Endothelial cell of umbilical vein (primary cell): Measurements from ENCODE around the gene ACVR2A. TPM values are rescaled to one million over a fixed set of nuclear protein-coding genes. Genes with fewer than 3 reads are reported as not detected.

Experiments used
- Bru-seq: library from RNA; stranded (reverse); fragments of 400-500 nt; gene quantifications from one replicate; lab custom pipeline; 2021; lab: Mats Ljungman, UMichigan
- BruChase-seq, 2 experiments: library from RNA; stranded (reverse); fragments of 400-500 nt; gene quantifications; one replicate each; lab custom pipeline; 2021; lab: Mats Ljungman, UMichigan
- BruUV-seq: library from RNA; stranded (reverse); fragments of 400-500 nt; replicated peaks from 2 replicates; lab custom pipeline; 2021; lab: Mats Ljungman, UMichigan
- CTCF ChIA-PET: fragments of 300-600, 350-600 bp; sonication (Branson Sonifier 250); formaldehyde crosslinking; loops from one replicate; lab custom pipeline; 2021; ENCODE audit warnings: antibody characterized with exemption, inconsistent platforms; lab: Charles Lee
- POLR2A ChIA-PET: fragments of 300-600, 350-600 bp; sonication (Branson Sonifier 250); formaldehyde crosslinking; loops from one replicate; lab custom pipeline; 2021; ENCODE audit warnings: antibody characterized with exemption, inconsistent platforms; lab: Charles Lee
- DNase-seq: peaks from one replicate; pipeline ENCODE4 v3.0.0-alpha.2; 2011; ENCODE audit warnings: low read depth, low spot score
- FAIRE-seq: peaks from 2 replicates; lab custom pipeline; 2011; peaks lifted over from hg19 to GRCh38; lab: Jason Lieb, UNC
- H2AFZ ChIP-seq: 2 replicates; pipeline ENCODE4 v1.6.0; 2012; ENCODE audit warnings: low read depth, low read length, control low read depth, inconsistent platforms
- H3K27ac ChIP-seq: 2 replicates; pipeline ENCODE4 v1.5.1; 2011; ENCODE audit warnings: low read depth, mild to moderate bottlenecking, control low read depth, low read length, moderate library complexity; ENCODE audit not compliant: insufficient read depth
- H3K27me3 ChIP-seq, 2 experiments: 2 replicates each; pipeline versions ENCODE4 v1.6.0 to v1.6.1; 2011; ENCODE audit warnings: low read length in 2 of 2, mixed read lengths in 1 of 2; ENCODE audit not compliant: control insufficient read depth in 2 of 2, insufficient read depth in 2 of 2
- H3K36me3 ChIP-seq, 2 experiments: 2 replicates in 1 of 2; 3 replicates in 1 of 2; pipeline ENCODE4 v1.5.1; 2011; ENCODE audit warnings: low read length in 2 of 2, mild to moderate bottlenecking in 1 of 2, moderate library complexity in 1 of 2; ENCODE audit not compliant: control insufficient read depth in 2 of 2, insufficient read depth in 2 of 2; ENCODE audit errors: extremely low read depth in 1 of 2
- H3K4me1 ChIP-seq: 3 replicates; pipeline ENCODE4 v1.5.1; 2011; ENCODE audit warnings: mild to moderate bottlenecking, low read length; ENCODE audit not compliant: control insufficient read depth, insufficient read depth; ENCODE audit errors: extremely low read depth
- H3K4me2 ChIP-seq: 2 replicates; pipeline ENCODE4 v1.6.1; 2011; ENCODE audit warnings: low read length, control low read depth, mixed read lengths; ENCODE audit not compliant: insufficient read depth
- H3K4me3 ChIP-seq, 3 experiments: fragments of 200-600 bp in 1 of 3; sonication (generic), shearing (Covaris generic) in 1 of 3; replicated peaks in 1 of 3; 2 replicates each; pipeline ENCODE4 v1.5.1; 2011 to 2016; ENCODE audit warnings: control low read depth in 3 of 3, low read length in 3 of 3, mild to moderate bottlenecking in 2 of 3, inconsistent platforms in 1 of 3, low read depth in 1 of 3, moderate library complexity in 1 of 3; ENCODE audit not compliant: insufficient read depth in 1 of 3
- H3K79me2 ChIP-seq: 2 replicates; pipeline ENCODE4 v1.6.0; 2012; ENCODE audit warnings: low read length, inconsistent platforms; ENCODE audit not compliant: control insufficient read depth, insufficient read depth
- H3K9ac ChIP-seq: replicated peaks from 2 replicates; pipeline ENCODE3; 2011; ENCODE audit warnings: low read length, control low read depth; ENCODE audit not compliant: insufficient read depth; ENCODE audit errors: extremely low read depth
- H3K9me1 ChIP-seq: replicated peaks from 3 replicates; pipeline ENCODE4 v1.6.0; 2011; ENCODE audit warnings: mild to moderate bottlenecking, low read length; ENCODE audit not compliant: control insufficient read depth, insufficient read depth; ENCODE audit errors: extremely low read depth
- H3K9me3 ChIP-seq: replicated peaks from 2 replicates; pipeline ENCODE4 v1.5.1; 2012; ENCODE audit warnings: low read length, inconsistent platforms; ENCODE audit not compliant: control insufficient read depth, insufficient read depth
- H4K20me1 ChIP-seq: replicated peaks from 2 replicates; pipeline ENCODE3; 2011; ENCODE audit warnings: mild to moderate bottlenecking, low read length; ENCODE audit not compliant: control insufficient read depth, insufficient read depth; ENCODE audit errors: extremely low read depth
- CTCF ChIP-seq, 2 donors: IDR thresholded peaks; 1 replicate in 1 of 2; 2 replicates in 1 of 2; pipeline ENCODE4 v1.5.1; 2011; ENCODE audit warnings: low read length in 2 of 2, mild to moderate bottlenecking in 2 of 2, moderate library complexity in 2 of 2, control low read depth in 1 of 2, inconsistent platforms in 1 of 2, low read depth in 1 of 2; ENCODE audit not compliant: insufficient read depth in 1 of 2; ENCODE audit errors: extremely low read depth in 1 of 2
- EZH2 ChIP-seq: IDR thresholded peaks from 2 replicates; pipeline ENCODE4 v1.6.1; 2012; ENCODE audit warnings: borderline replicate concordance, low read depth, mild to moderate bottlenecking, moderate library complexity, low read length, inconsistent platforms; ENCODE audit not compliant: severe bottlenecking
- GATA2 ChIP-seq: IDR thresholded peaks from 2 replicates; pipeline ENCODE4 v1.7.0; 2011; ENCODE audit warnings: low read depth, mild to moderate bottlenecking, moderate library complexity, mixed read lengths, low read length; ENCODE audit not compliant: insufficient read length, insufficient read depth
- JUN ChIP-seq: IDR thresholded peaks from 2 replicates; pipeline ENCODE4 v1.6.1; 2011; ENCODE audit warnings: borderline replicate concordance, low read depth; ENCODE audit not compliant: insufficient read length, insufficient read depth
- MAX ChIP-seq: IDR thresholded peaks from 2 replicates; pipeline ENCODE4 v1.6.1; 2011; ENCODE audit not compliant: insufficient read depth, insufficient read length
- MYC ChIP-seq: IDR thresholded peaks from one replicate; pipeline ENCODE4 v1.6.1; 2011; ENCODE audit warnings: mild to moderate bottlenecking, low read depth, low read length
- POLR2A ChIP-seq: IDR thresholded peaks from 2 replicates; pipeline ENCODE4 v1.6.1; 2012; ENCODE audit warnings: low read depth, mild to moderate bottlenecking, control low read depth, low read length
- POLR2AphosphoS5 ChIP-seq: IDR thresholded peaks from 2 replicates; pipeline ENCODE4 v1.6.1; 2012; ENCODE audit warnings: low read depth, mild to moderate bottlenecking, control low read depth, low read length, moderate library complexity; ENCODE audit not compliant: insufficient read depth
- dilution Hi-C: fragments of 300-500 bp; cut with MboI; formaldehyde crosslinking; loops from one replicate; pipeline ENCODE4 v1.15.0; 2019; ENCODE audit warnings: low sequenced_read_pairs; ENCODE audit not compliant: extremely low pct_ligation_motif_present
- intact Hi-C: fragments of 100-400 bp; cut with micrococcal nuclease; formaldehyde crosslinking; loops from one replicate; pipeline ENCODE4 v1.10.0; 2022
- long read RNA-seq: library from polyadenylated mRNA; stranded (forward); transcript quantifications from one replicate; pipeline ENCODE4 v2.0.0, GENCODE V29; 2021
- polyA minus RNA-seq, 3 experiments: library from RNA; depleted of rRNA, polyadenylated mRNA; stranded (reverse); fragments of >200 nt; gene quantifications; 1 replicate in 1 of 3; 2 replicates in 2 of 3; pipeline ENCODE4 v1.2.3, GENCODE V29; 2011
- polyA plus RNA-seq, 4 experiments: library from polyadenylated mRNA; depleted of rRNA in 3 of 4; stranded (reverse) in 3 of 4; unstranded in 1 of 4; fragments of >200 nt; gene quantifications; 2 replicates each; pipeline versions ENCODE4 v1.2.1 to v1.2.3, GENCODE V29; 2011 to 2012; ENCODE audit warnings: missing spikeins in 1 of 4
- total RNA-seq: library from RNA; stranded (reverse); gene quantifications from 2 replicates; pipeline ENCODE4 v1.2.3, GENCODE V29; 2021

ACVR2A gene
- 7.5 and 7.9 TPM in 2 replicates for total RNA-seq
- polyA plus RNA-seq, result 1.7 and 2.0 TPM in 2 replicates
- 2.1 and 3.1 TPM in 2 replicates for polyA plus RNA-seq (2011; cell fraction: cytosol; rRNA removed)
- polyA plus RNA-seq (2011; cell fraction: nucleus; rRNA removed), result 14.5 and 16.5 TPM in 2 replicates
- polyA plus RNA-seq (2012), result 4.1 and 4.5 TPM in 2 replicates
- polyA minus RNA-seq, result 7.0 and 7.5 TPM in 2 replicates
- polyA minus RNA-seq (2011; cell fraction: cytosol; rRNA and poly(A)+ RNA removed), result 2.7 TPM
- 12.6 and 17.7 TPM in 2 replicates for polyA minus RNA-seq (2011; cell fraction: nucleus; rRNA and poly(A)+ RNA removed)
- percentile 74 among the genes with signal in this experiment for Bru-seq, nascent RNA
- percentile 53 among the genes with signal in this experiment for BruChase-seq, experiment 1, labeled RNA remaining after a 6-hour chase
- BruChase-seq, experiment 2, labeled RNA remaining after a 2-hour chase, result percentile 64 among the genes with signal in this experiment
- long read RNA-seq, full-length matches to known transcripts, result 4 of 5 reads
- long read RNA-seq, partial matches to known transcripts, result 1 of 5 reads
- long read RNA-seq, other reads (novel, unspliced or antisense), result 0 of 5 reads

- peak; percentile 21 for FAIRE-seq
Measured at GRCh38 chr2:147844697-147845410, at the start of gene ACVR2A. Gene ACVR2A, plus strand, starts transcription at chr2:147845029. Its CDS starts 124 bp downstream, at chr2:147845153.

More at GRCh38 chr2:147844697-147845410, at the start of gene ACVR2A:
- POLR2A ChIA-PET, result interaction anchor here (0.6 to 0.7 kb wide), 3 partner anchors 970 to 1268 kb away, joined by 6 to 9 read pairs (median 8); no protein-coding TSS in a partner anchor
- Histone ChIP-seq H4K20me1 (no peaks in the 10 kb centered on the region), H3K9me3 (no peaks in the 10 kb centered on the region), H3K27me3 (peaks cover 0 to 2% of the 10 kb centered on the region in 2 experiments), H2AFZ (peak within 1 kb of the TSS; percentile 97), H3K36me3 (no peaks in the 10 kb centered on the region), H3K9ac (peak within 1 kb of the TSS; percentile 87), H3K27ac (peak within 1 kb of the TSS; percentile 70), H3K79me2 (peaks cover 23% of the 10 kb centered on the region), H3K4me3 (peak within 1 kb of the TSS; percentile 60 to 95 (median 85)), H3K4me2 (peak within 1 kb of the TSS; percentile 99), H3K9me1 (no peaks in the 10 kb centered on the region), H3K4me1 (peaks cover 20% of the 10 kb centered on the region)
- DNase-seq, result peak; percentile 52
- TF ChIP-seq CTCF (IDR thresholded peaks at IDR 0.05; ENCODE audit: extremely low read depth in 1 of 2, insufficient read depth in 1 of 2, low read depth in 1 of 2, low read length in 2 of 2) (no peak), MYC (no peak), POLR2AphosphoS5 (no peak), GATA2 (no peak), POLR2A (no peak), JUN (no peak), MAX (no peak), EZH2 (no peak)
- BruUV-seq, result TSS peak; percentile 34
- CTCF ChIA-PET, result interaction anchor here (0.8 to 3.2 kb wide), 4 partner anchors 66 to 1111 kb away, joined by 3 to 28 read pairs (median 11); no protein-coding TSS in a partner anchor
- dilution Hi-C loops (no loop called here), intact Hi-C loops (loop anchor here (1.0 to 10.0 kb wide), 6 partner anchors 66 to 1113 kb away; partner anchors contain the start of genes EPC2, MBD5 and ORC4)
